Measurements from ENCODE around the gene NENF.

NENF gene

GRCh38 chr1:212432272-212432660, 454 bp upstream of the NENF start:
- Histone ChIP-seq H3K27me3 (ENCODE audit: insufficient read depth, low read depth) (no peaks in the 10 kb centered on the region), H3K9ac (peak overlapping the region; percentile 39; the same call in 1 of the 2 replicates), H3K27ac (no peak overlapping the region), H3K4me1 (ENCODE audit: low read depth, poor library complexity, severe bottlenecking) (peaks cover 7% of the 10 kb centered on the region), H3K4me2 (peak overlapping the region; percentile 72), H3K79me2 (ENCODE audit: insufficient read depth, low read depth) (no peaks in the 10 kb centered on the region), H4K20me1 (ENCODE audit: insufficient read depth) (no peaks in the 10 kb centered on the region), H2AFZ (ENCODE audit: low read depth) (peak overlapping the region; percentile 88), H3K4me3 (IDR thresholded peaks at IDR 0.05; ENCODE audit: insufficient read depth, low read depth, low read length) (peak overlapping the region; percentile 90), H3K36me3 (ENCODE audit: insufficient read depth) (no peaks in the 10 kb centered on the region)
- TF ChIP-seq CTCF (conservative IDR thresholded peaks at IDR 0.05; ENCODE audit: low read depth, low read length): no peak

GRCh38 chr1:212433577-212434462, 1.1 kb downstream of the NENF start:
- Histone ChIP-seq H2AFZ (ENCODE audit: low read depth) (peak overlapping the region; percentile 55; the same call in 1 of the 2 replicates), H3K4me3 (IDR thresholded peaks at IDR 0.05; ENCODE audit: insufficient read depth, low read depth, low read length) (peak overlapping the region; percentile 86), H3K27me3 (ENCODE audit: insufficient read depth, low read depth) (no peaks in the 10 kb centered on the region), H3K36me3 (ENCODE audit: insufficient read depth) (no peaks in the 10 kb centered on the region), H3K9ac (peak overlapping the region; percentile 52; the same call in 1 of the 2 replicates), H3K4me1 (ENCODE audit: low read depth, poor library complexity, severe bottlenecking) (peaks cover 7% of the 10 kb centered on the region), H4K20me1 (ENCODE audit: insufficient read depth) (no peaks in the 10 kb centered on the region), H3K79me2 (ENCODE audit: insufficient read depth, low read depth) (no peaks in the 10 kb centered on the region), H3K27ac (no peak overlapping the region), H3K4me2 (peak overlapping the region; percentile 47)
- TF ChIP-seq CTCF (conservative IDR thresholded peaks at IDR 0.05; ENCODE audit: low read depth, low read length): no peak

GRCh38 chr1:212434992-212435391, 2.3 kb downstream of the NENF start:
- no peak for TF ChIP-seq CTCF (conservative IDR thresholded peaks at IDR 0.05; ENCODE audit: low read depth, low read length)
- Histone ChIP-seq H3K4me2 (no peak overlapping the region), H3K4me1 (ENCODE audit: low read depth, poor library complexity, severe bottlenecking) (peaks cover 7% of the 10 kb centered on the region), H3K27ac (no peak overlapping the region), H3K9ac (no peak overlapping the region), H3K79me2 (ENCODE audit: insufficient read depth, low read depth) (no peaks in the 10 kb centered on the region), H2AFZ (ENCODE audit: low read depth) (no peak overlapping the region), H3K36me3 (ENCODE audit: insufficient read depth) (no peaks in the 10 kb centered on the region), H4K20me1 (ENCODE audit: insufficient read depth) (no peaks in the 10 kb centered on the region), H3K27me3 (ENCODE audit: insufficient read depth, low read depth) (no peaks in the 10 kb centered on the region), H3K4me3 (IDR thresholded peaks at IDR 0.05; ENCODE audit: insufficient read depth, low read depth, low read length) (no peak overlapping the region)

GRCh38 chr1:212437179-212437798, 4.6 kb downstream of the NENF start:
- Histone ChIP-seq H3K36me3 (ENCODE audit: insufficient read depth) (no peaks in the 10 kb centered on the region), H3K4me2 (no peak overlapping the region), H3K4me1 (ENCODE audit: low read depth, poor library complexity, severe bottlenecking) (peaks cover 6% of the 10 kb centered on the region), H3K27ac (no peak overlapping the region), H3K79me2 (ENCODE audit: insufficient read depth, low read depth) (no peaks in the 10 kb centered on the region), H3K9ac (no peak overlapping the region), H4K20me1 (ENCODE audit: insufficient read depth) (no peaks in the 10 kb centered on the region), H3K27me3 (ENCODE audit: insufficient read depth, low read depth) (no peaks in the 10 kb centered on the region), H2AFZ (ENCODE audit: low read depth) (no peak overlapping the region), H3K4me3 (IDR thresholded peaks at IDR 0.05; ENCODE audit: insufficient read depth, low read depth, low read length) (no peak overlapping the region)
- no peak for TF ChIP-seq CTCF (conservative IDR thresholded peaks at IDR 0.05; ENCODE audit: low read depth, low read length)
